HepG2 (cell line): ENCODE data around the gene FIGNL1.

Experiments
- NR2F6 ChIP-seq, 2 experiments: IDR thresholded peaks; 2 replicates each; pipeline ENCODE4 v1.6.1; 2016; ENCODE audit warnings: antibody characterized with exemption in 1 of 2, mild to moderate bottlenecking in 1 of 2
- ZNF501 ChIP-seq: sonication (generic); formaldehyde crosslinking; IDR thresholded peaks from 2 replicates; pipeline ENCODE4 v1.5.1; 2020; ENCODE audit warnings: mild to moderate bottlenecking, moderate library complexity, missing genetic modification reagents
- ZNF550 ChIP-seq: sonication (generic); formaldehyde crosslinking; IDR thresholded peaks from 2 replicates; pipeline ENCODE4 v1.4.0; 2020; ENCODE audit warnings: mild to moderate bottlenecking, missing genetic modification reagents, borderline replicate concordance

DNA sequence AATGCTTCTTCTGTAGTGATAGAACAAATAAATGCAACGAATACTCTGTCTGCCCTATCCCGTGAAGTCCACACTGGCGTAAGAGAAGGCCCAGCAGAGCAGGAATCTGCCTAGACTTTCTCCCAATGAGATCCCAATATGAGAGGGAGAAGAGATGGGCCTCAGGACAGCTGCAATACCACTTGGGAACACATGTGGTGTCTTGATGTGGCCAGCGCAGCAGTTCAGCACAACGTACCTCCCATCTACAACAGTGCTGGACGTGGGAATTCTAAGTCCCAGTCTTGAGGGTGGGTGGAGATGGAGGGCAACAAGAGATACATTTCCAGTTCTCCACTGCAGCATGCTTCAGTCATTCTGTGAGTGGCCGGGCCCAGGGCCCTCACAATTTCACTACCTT lies 45.8 kb downstream of the FIGNL1 start:
- TF ChIP-seq ZNF501 (CRISPR knock-in tag), result no peak
- TF ChIP-seq NR2F6 (IDR thresholded peaks at IDR 0.05), result no peak
- TF ChIP-seq NR2F6 (CRISPR knock-in tag; IDR thresholded peaks at IDR 0.05), result no peak
- TF ChIP-seq ZNF550 (CRISPR knock-in tag), result no peak
